Neuronal stem cell (in vitro differentiated cells): ENCODE measurements around the gene DOCK4.

Experiments used
- DNase-seq: peaks from one replicate; pipeline ENCODE4 v3.0.0-alpha.2; 2013; ENCODE audit warnings: low spot score
- H2AFZ ChIP-seq: one replicate; pipeline ENCODE4 v1.6.1; 2013; ENCODE audit warnings: mild to moderate bottlenecking, low read length, inconsistent platforms
- H2AK5ac ChIP-seq: 2 replicates; pipeline ENCODE4 v1.6.1; 2013; ENCODE audit warnings: low read depth, mild to moderate bottlenecking, inconsistent platforms, low read length, moderate library complexity, mixed read lengths
- H2BK120ac ChIP-seq: 2 replicates; pipeline ENCODE4 v1.6.1; 2013; ENCODE audit warnings: low read depth, mild to moderate bottlenecking, inconsistent platforms, low read length, moderate library complexity, mixed read lengths
- H2BK12ac ChIP-seq: one replicate; pipeline ENCODE4 v1.6.1; 2013; ENCODE audit warnings: low read length, inconsistent platforms
- H2BK15ac ChIP-seq: 2 replicates; pipeline ENCODE4 v1.6.1; 2013; ENCODE audit warnings: mild to moderate bottlenecking, low read length, inconsistent platforms, mixed read lengths
- H2BK5ac ChIP-seq: one replicate; pipeline ENCODE4 v1.6.1; 2013; ENCODE audit warnings: inconsistent platforms, mild to moderate bottlenecking, low read length, moderate library complexity
- H3K14ac ChIP-seq: one replicate; pipeline ENCODE4 v1.6.1; 2013; ENCODE audit warnings: low read length, inconsistent platforms
- H3K18ac ChIP-seq: 2 replicates; pipeline ENCODE4 v1.6.1; 2013; ENCODE audit warnings: low read length, inconsistent platforms
- H3K23ac ChIP-seq: 2 replicates; pipeline ENCODE4 v1.6.1; 2013; ENCODE audit warnings: low read depth, mild to moderate bottlenecking, mixed read lengths, low read length, inconsistent platforms; ENCODE audit not compliant: poor library complexity
- H3K27ac ChIP-seq: replicated peaks from 3 replicates; pipeline ENCODE4 v1.5.1; 2013; ENCODE audit warnings: low read length, inconsistent platforms
- H3K27me3 ChIP-seq, 3 experiments: 2 replicates each; pipeline ENCODE4 v1.6.1; 2013; ENCODE audit warnings: low read length in 3 of 3, mild to moderate bottlenecking in 2 of 3, inconsistent platforms in 1 of 3, low read depth in 1 of 3, mixed read lengths in 1 of 3, moderate library complexity in 1 of 3; ENCODE audit not compliant: control insufficient read depth in 3 of 3, insufficient read depth in 3 of 3
- H3K36me3 ChIP-seq, 2 donors: replicated peaks in 1 of 2; 2 replicates each; pipeline ENCODE4 v1.6.1; 2013; ENCODE audit warnings: low read length in 2 of 2; ENCODE audit not compliant: control insufficient read depth in 2 of 2, insufficient read depth in 2 of 2
- H3K4ac ChIP-seq: 2 replicates; pipeline ENCODE4 v1.6.1; 2013; ENCODE audit warnings: inconsistent platforms, mild to moderate bottlenecking, low read length, moderate library complexity
- H3K4me1 ChIP-seq, 2 donors: 1 replicate in 1 of 2; 2 replicates in 1 of 2; pipeline ENCODE4 v1.6.1; 2013; ENCODE audit warnings: low read length in 2 of 2, low read depth in 1 of 2; ENCODE audit not compliant: control insufficient read depth in 2 of 2, insufficient read depth in 1 of 2
- H3K4me2 ChIP-seq: one replicate; pipeline ENCODE4 v1.6.1; 2013; ENCODE audit warnings: mild to moderate bottlenecking, low read length, inconsistent platforms; ENCODE audit not compliant: insufficient read depth, poor library complexity, severe bottlenecking
- H3K4me3 ChIP-seq, 2 donors: 2 replicates each; pipeline ENCODE4 v1.5.1; 2013; ENCODE audit warnings: low read length in 2 of 2, mild to moderate bottlenecking in 2 of 2, inconsistent platforms in 1 of 2, moderate library complexity in 1 of 2
- H3K79me1 ChIP-seq: one replicate; pipeline ENCODE4 v1.6.1; 2013; ENCODE audit warnings: low read depth, mild to moderate bottlenecking, inconsistent platforms, low read length, moderate library complexity
- H3K9ac ChIP-seq: one replicate; pipeline ENCODE4 v1.6.1; 2013; ENCODE audit warnings: mild to moderate bottlenecking, low read depth, low read length, inconsistent platforms; ENCODE audit not compliant: poor library complexity
- H3K9me3 ChIP-seq, 2 donors: replicated peaks in 1 of 2; 2 replicates each; pipeline versions ENCODE3 to v1.6.1; 2013; ENCODE audit warnings: low read length in 2 of 2, mild to moderate bottlenecking in 2 of 2, inconsistent platforms in 1 of 2, low read depth in 1 of 2, mixed read lengths in 1 of 2, moderate library complexity in 1 of 2; ENCODE audit not compliant: control insufficient read depth in 2 of 2, insufficient read depth in 1 of 2
- H4K8ac ChIP-seq: one replicate; pipeline ENCODE4 v1.6.1; 2013; ENCODE audit warnings: low read depth, mild to moderate bottlenecking, inconsistent platforms, low read length, moderate library complexity
- H4K91ac ChIP-seq: one replicate; pipeline ENCODE4 v1.6.1; 2013; ENCODE audit warnings: low read length, low read depth, mild to moderate bottlenecking, inconsistent platforms; ENCODE audit not compliant: poor library complexity
- WGBS, 2 donors: extraction: QIAGEN DNeasy Blood & Tissue Kit; methylation state at CpG; one replicate each; pipeline ENCODE4 v1.1.7; 2013; ENCODE audit warnings: missing lambda C conversion rate in 2 of 2, mixed read lengths in 1 of 2; ENCODE audit not compliant: insufficient read length in 2 of 2, insufficient replicate concordance in 1 of 2; ENCODE audit errors: extremely low coverage in 2 of 2; 5-methylcytosine and 5-hydroxymethylcytosine counted together

DOCK4 gene

DNA sequence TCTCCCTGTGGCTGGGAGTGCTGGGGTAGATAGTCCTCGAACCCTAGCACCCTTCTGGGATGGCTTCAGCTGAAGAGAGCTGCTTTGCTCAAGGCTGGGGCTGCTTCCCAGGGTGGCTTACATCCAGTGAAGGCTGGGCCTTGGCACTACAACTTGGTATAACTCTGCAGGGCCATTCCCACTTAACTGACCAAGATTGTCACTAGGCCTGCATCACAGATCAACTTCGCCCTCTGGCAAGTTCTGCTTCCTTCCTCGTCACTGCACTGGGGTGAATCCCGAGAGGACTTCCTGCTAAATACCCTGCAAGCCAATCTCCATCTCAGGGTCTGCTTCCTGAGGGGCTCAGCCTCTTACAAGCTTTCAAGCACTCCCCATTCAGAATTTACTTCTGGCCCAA, 195.2 kb downstream of the DOCK4 start:
- no CpG with 5 or more reads among the region's 4 CpGs for WGBS, 2 donors
- H4K8ac ChIP-seq: no peak overlapping the region
- H2BK12ac ChIP-seq: no peak overlapping the region

DNA sequence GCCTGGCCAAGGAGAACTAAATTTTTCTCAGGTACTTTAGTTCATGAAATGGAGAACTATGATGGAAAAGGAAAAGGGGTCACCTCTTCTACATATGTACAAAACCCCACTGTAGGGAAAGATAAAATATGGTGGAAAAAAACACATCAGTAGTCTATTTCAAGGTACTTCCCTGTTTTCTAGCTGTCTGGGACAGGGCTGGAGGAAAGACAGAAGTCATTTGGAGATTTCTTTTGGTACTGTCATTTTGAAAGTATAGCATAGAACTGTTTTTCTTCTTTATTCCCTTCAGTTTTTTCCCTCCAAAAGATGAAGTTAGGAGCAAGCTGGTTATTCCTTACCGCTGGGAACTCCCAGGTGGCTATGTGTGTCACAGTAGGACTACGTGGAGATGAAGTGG, 196.1 kb downstream of the DOCK4 start:
- H4K8ac ChIP-seq: no peak overlapping the region
- no peak overlapping the region for H4K91ac ChIP-seq
- H3K23ac ChIP-seq: no peak overlapping the region
- H2AK5ac ChIP-seq: no peak overlapping the region
- no peak overlapping the region for H2AFZ ChIP-seq
- H3K9me3 ChIP-seq: no peaks in the 10 kb centered on the region
- H3K27ac ChIP-seq: no peak overlapping the region
- peaks cover 2% of the 10 kb centered on the region for H3K79me1 ChIP-seq
- H3K36me3 ChIP-seq: no peaks in the 10 kb centered on the region
- H2BK12ac ChIP-seq: no peak overlapping the region
- H3K4ac ChIP-seq: no peak overlapping the region
- no peak overlapping the region for H2BK120ac ChIP-seq
- H3K4me3 ChIP-seq: no peak overlapping the region
- no peak overlapping the region for H3K9ac ChIP-seq
- no peaks in the 10 kb centered on the region for H3K4me1 ChIP-seq
- WGBS, 2 donors: no CpG with 5 or more reads among the region's 2 CpGs
- H2BK5ac ChIP-seq: no peak overlapping the region
- H3K14ac ChIP-seq: no peak overlapping the region
- H3K4me2 ChIP-seq: no peak overlapping the region
- no peak overlapping the region for H2BK15ac ChIP-seq
- no peaks in the 10 kb centered on the region for H3K27me3 ChIP-seq
- DNase-seq: no peak
- H3K18ac ChIP-seq: no peak overlapping the region

More for the DNA sequence above, 195.2 kb downstream of the DOCK4 start:
- Histone ChIP-seq H3K4me3 (no peak overlapping the region), H3K23ac (no peak overlapping the region), H2BK15ac (no peak overlapping the region), H2BK120ac (no peak overlapping the region), H4K91ac (no peak overlapping the region), H3K79me1 (peaks cover 2% of the 10 kb centered on the region), H3K18ac (no peak overlapping the region), H3K9ac (no peak overlapping the region), H2BK5ac (no peak overlapping the region), H3K36me3 (no peaks in the 10 kb centered on the region), H2AK5ac (no peak overlapping the region), H3K4me1 (no peaks in the 10 kb centered on the region), H3K27ac (no peak overlapping the region), H3K4me2 (no peak overlapping the region), H3K4ac (no peak overlapping the region), H3K9me3 (no peaks in the 10 kb centered on the region), H2AFZ (no peak overlapping the region), H3K14ac (no peak overlapping the region), H3K27me3 (no peaks in the 10 kb centered on the region)
- no peak for DNase-seq

DNA sequence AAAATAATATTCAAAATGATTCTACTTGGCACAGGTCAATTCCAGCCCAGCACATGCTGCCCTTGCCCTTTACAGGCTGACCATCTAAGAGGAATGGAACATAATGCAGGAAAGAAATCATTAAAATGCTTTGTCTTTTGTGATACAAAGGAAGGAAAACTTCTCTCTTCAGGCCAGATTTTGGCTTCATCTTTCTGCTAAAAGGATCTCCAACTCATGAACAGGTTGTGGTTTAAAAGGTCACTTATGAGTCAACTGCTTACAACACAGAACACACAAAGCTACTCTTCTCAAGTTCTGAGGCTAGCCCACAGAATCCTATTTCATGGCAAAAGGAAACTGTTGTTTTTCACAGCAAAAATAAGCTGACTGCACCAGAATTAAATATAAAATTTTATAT, 197.1 kb downstream of the DOCK4 start:
- Histone ChIP-seq H2BK120ac (no peak overlapping the region), H2BK5ac (no peak overlapping the region), H3K23ac (no peak overlapping the region), H3K14ac (no peak overlapping the region), H2AK5ac (no peak overlapping the region), H3K4me2 (no peak overlapping the region), H3K79me1 (peaks cover 2% of the 10 kb centered on the region), H3K27ac (no peak overlapping the region), H3K27me3 (no peaks in the 10 kb centered on the region), H4K91ac (no peak overlapping the region), H4K8ac (no peak overlapping the region), H2BK15ac (no peak overlapping the region), H2BK12ac (no peak overlapping the region), H3K9me3 (no peaks in the 10 kb centered on the region), H3K4me3 (no peak overlapping the region), H3K4ac (no peak overlapping the region), H3K36me3 (no peaks in the 10 kb centered on the region), H3K4me1 (no peaks in the 10 kb centered on the region), H3K9ac (no peak overlapping the region), H3K18ac (no peak overlapping the region), H2AFZ (no peak overlapping the region)
- no peak for DNase-seq

DNA sequence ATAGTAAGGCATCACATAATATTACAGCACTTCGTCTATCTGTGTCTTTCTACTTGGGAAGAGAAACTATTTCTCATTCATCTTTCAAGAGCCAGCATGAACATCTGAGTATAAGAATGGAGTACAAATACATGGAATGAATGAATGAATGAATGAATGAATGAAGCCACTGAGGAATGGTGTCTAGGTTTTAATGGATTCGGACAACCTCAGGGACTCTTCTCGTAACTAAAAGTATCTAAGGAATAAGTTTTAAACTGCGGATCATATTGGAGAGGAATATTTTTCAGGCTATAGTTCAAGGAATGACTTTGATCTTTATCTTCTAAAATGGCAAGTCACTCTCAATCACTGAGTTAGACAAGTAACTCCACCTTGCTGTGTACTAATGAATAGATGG, 199.0 kb downstream of the DOCK4 start:
- Histone ChIP-seq H4K91ac (no peak overlapping the region), H3K4me2 (no peak overlapping the region), H2BK15ac (no peak overlapping the region), H3K4me3 (no peak overlapping the region), H2BK12ac (no peak overlapping the region), H3K27ac (no peak overlapping the region), H3K4me1 (no peaks in the 10 kb centered on the region), H3K14ac (no peak overlapping the region), H2BK5ac (no peak overlapping the region), H2BK120ac (no peak overlapping the region), H3K18ac (no peak overlapping the region), H3K23ac (no peak overlapping the region), H2AK5ac (no peak overlapping the region), H3K79me1 (no peaks in the 10 kb centered on the region), H3K9ac (no peak overlapping the region), H3K27me3 (no peaks in the 10 kb centered on the region), H4K8ac (no peak overlapping the region), H3K4ac (no peak overlapping the region), H3K36me3 (no peaks in the 10 kb centered on the region), H2AFZ (no peak overlapping the region), H3K9me3 (no peaks in the 10 kb centered on the region)
- DNase-seq: no peak
- no CpG with 5 or more reads among the region's 4 CpGs for WGBS, 2 donors
